K562 (cell line): Measurements from ENCODE around the gene ZNF597. TPM values are rescaled to one million over a fixed set of nuclear protein-coding genes. Genes with fewer than 3 reads are reported as not detected.
A peak's percentile ranks its signal among the peaks of the same experiment; 100 is the strongest.

Experiments used
- MBD2 ChIP-seq: sonication (generic); IDR thresholded peaks from 2 replicates; pipeline ENCODE4 v1.6.1; 2016; ENCODE audit warnings: low read depth, borderline replicate concordance
- NFE2 ChIP-seq: IDR thresholded peaks from 2 replicates; pipeline ENCODE4 v1.6.1; 2014; ENCODE audit warnings: antibody characterized with exemption, low read depth
- NR2C2 ChIP-seq, 2 experiments: fragments of 200-800 bp in 1 of 2; sonication (Bioruptor generic) in 1 of 2; sonication (generic) in 1 of 2; formaldehyde crosslinking in 1 of 2; IDR thresholded peaks; 2 replicates each; pipeline versions ENCODE4 v1.6.1 to v1.8.0; 2016 to 2022; ENCODE audit warnings: mild to moderate bottlenecking in 1 of 2, missing compliant biosample characterization in 1 of 2, missing genetic modification characterization in 1 of 2, missing genetic modification reagents in 1 of 2
- ZNF143 ChIP-seq: sonication (generic); formaldehyde crosslinking; IDR thresholded peaks from 2 replicates; pipeline ENCODE4 v1.9.0; 2022; ENCODE audit warnings: mild to moderate bottlenecking, missing genetic modification reagents
- ZNF316 ChIP-seq: fragments of 450-650 bp; IDR thresholded peaks from 2 replicates; pipeline ENCODE4 v1.6.1; 2016
- ZNF668 ChIP-seq: fragments of 250-450 bp; sonication (Bioruptor Pico); IDR thresholded peaks from 2 replicates; pipeline ENCODE4 v1.8.0; 2022; ENCODE audit warnings: mild to moderate bottlenecking, inconsistent platforms
- polyA plus RNA-seq, 8 experiments: library from polyadenylated mRNA; depleted of rRNA in 4 of 8; stranded (reverse) in 5 of 8; unstranded in 3 of 8; fragments of >200 nt; fragmentation: Nextera tagmentation in 2 of 8; fragmentation: Illumina TruSeq in 1 of 8; extraction: Ambion mirVana in 2 of 8; extraction: Trizol in 1 of 8; gene quantifications; 2 replicates each; pipeline versions ENCODE4 v1.2.1 to v1.2.3, GENCODE V29; 2011 to 2014; ENCODE audit warnings: inconsistent platforms in 1 of 8, missing spikeins in 1 of 8
- total RNA-seq, 7 experiments: library from RNA; depleted of rRNA in 6 of 7; stranded (reverse); fragments of >200 nt in 6 of 7; fragmentation: Illumina TruSeq in 2 of 7; extraction: Trizol in 2 of 7; gene quantifications; 2 replicates each; pipeline versions ENCODE4 v1.2.1 to v1.2.3, GENCODE V29; 2011 to 2021; ENCODE audit warnings: low replicate concordance in 1 of 7
- TF ChIP-seq, protein P1 (sequence below), 2 experiments: fragments of 450-650 bp; IDR thresholded peaks; 2 replicates each; pipeline ENCODE4 v1.6.1; 2016; ENCODE audit warnings: mild to moderate bottlenecking in 2 of 2, borderline replicate concordance in 1 of 2, low read depth in 1 of 2, moderate library complexity in 1 of 2
- TF ChIP-seq, protein P2 (sequence below): fragments of 450-650 bp; IDR thresholded peaks from 2 replicates; pipeline ENCODE4 v1.6.1; 2017; ENCODE audit warnings: antibody characterized with exemption, mild to moderate bottlenecking
- TF ChIP-seq, protein P3 (sequence below): sonication (generic); formaldehyde crosslinking; IDR thresholded peaks from 2 replicates; pipeline ENCODE4 v1.8.1; 2023; ENCODE audit warnings: mild to moderate bottlenecking, missing genetic modification reagents
- TF ChIP-seq, protein P4 (sequence below), 2 experiments: fragments of 450-650 bp; conservative IDR thresholded peaks; 2 replicates each; pipeline ENCODE4 v1.6.1; 2017; ENCODE audit warnings: mild to moderate bottlenecking in 2 of 2, moderate library complexity in 2 of 2

ZNF597 gene
- total and polyA plus RNA-seq, 9 of the 15 experiments (the other 6 are each of a cell fraction or from before 2014, with no cell fraction given) = 0.14 to 0.68 (median 0.42) TPM

DNA sequence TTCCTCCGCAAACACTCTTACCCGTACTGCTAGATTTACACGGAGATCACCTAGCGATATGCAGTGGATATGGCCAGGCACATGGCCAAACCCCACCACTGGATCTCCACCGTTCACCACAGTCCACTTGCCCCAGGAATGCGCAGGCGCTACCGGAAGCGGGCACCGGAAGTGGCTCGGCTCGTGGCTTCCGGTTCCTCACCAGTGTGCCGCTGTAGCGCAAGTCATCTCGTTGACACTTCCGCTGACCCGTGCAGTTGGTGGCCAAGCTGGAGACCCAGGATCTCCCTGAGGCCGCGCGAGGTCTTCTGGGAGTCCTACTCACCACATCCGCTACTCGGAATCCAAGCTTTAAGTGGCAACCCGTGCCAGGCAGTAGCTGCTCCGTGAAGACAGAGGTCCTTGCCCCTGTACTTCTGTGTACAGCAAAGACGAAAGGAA, 11.5 kb downstream of the ZNF597 start (continued):
- TF ChIP-seq, protein P1, sequence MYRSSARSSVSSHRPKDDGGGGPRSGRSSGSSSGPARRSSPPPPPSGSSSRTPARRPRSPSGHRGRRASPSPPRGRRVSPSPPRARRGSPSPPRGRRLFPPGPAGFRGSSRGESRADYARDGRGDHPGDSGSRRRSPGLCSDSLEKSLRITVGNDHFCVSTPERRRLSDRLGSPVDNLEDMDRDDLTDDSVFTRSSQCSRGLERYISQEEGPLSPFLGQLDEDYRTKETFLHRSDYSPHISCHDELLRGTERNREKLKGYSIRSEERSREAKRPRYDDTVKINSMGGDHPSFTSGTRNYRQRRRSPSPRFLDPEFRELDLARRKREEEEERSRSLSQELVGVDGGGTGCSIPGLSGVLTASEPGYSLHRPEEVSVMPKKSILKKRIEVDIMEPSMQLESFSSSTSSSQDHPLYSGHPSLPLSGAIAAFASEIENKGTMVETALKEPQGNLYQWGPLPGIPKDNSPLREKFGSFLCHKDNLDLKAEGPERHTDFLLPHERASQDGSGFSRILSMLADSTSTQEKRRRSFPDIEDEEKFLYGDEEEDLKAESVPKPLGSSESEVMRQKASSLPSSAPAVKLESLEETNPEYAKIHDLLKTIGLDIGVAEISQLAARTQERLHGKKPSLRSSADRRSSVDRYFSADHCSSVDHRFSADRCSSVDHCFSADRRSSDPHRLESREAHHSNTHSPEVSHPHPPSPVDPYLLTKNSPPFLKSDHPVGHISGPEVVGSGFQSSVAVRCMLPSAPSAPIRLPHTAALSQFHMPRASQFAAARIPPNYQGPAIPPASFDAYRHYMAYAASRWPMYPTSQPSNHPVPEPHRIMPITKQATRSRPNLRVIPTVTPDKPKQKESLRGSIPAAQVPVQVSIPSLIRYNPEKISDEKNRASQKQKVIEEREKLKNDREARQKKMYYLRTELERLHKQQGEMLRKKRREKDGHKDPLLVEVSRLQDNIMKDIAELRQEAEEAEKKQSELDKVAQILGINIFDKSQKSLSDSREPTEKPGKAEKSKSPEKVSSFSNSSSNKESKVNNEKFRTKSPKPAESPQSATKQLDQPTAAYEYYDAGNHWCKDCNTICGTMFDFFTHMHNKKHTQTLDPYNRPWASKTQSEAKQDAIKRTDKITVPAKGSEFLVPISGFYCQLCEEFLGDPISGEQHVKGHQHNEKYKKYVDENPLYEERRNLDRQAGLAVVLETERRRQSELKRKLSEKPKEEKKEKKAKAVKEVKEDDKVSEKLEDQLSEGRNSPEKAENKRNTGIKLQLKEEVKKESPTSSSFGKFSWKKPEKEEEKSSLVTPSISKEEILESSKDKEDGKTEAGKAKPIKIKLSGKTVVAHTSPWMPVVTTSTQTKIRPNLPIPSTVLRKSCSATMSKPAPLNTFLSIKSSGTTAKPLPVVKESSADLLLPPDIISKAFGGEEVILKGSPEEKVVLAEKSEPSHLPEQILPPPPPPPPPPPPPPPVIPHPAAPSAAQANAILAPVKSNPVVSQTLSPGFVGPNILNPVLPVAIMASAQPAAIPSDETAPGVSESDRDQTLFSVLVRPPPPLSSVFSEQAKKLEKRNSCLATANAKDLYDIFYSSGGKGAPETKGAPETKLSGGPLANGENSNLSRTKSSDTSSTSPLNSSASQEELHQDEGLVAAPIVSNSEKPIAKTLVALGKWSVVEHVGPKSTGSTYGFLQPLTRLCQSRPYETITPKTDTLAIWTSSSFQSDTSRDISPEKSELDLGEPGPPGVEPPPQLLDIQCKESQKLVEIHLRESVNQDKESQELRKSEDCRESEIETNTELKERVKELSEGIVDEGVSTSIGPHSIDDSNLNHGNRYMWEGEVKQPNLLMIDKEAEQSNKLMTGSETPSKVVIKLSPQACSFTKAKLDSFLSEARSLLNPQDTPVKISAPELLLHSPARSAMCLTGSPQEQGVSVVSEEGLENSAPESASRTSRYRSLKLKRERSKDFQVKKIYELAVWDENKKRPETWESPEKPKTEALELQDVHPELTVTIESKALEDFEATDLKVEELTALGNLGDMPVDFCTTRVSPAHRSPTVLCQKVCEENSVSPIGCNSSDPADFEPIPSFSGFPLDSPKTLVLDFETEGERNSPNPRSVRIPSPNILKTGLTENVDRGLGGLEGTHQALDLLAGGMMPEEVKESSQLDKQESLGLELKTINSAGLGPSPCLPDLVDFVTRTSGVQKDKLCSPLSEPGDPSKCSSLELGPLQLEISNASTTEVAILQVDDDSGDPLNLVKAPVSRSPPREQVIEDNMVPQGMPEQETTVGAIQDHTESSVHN (IDR thresholded peaks at IDR 0.05; ENCODE audit: borderline replicate concordance in 1 of 2, low read depth in 1 of 2) = no peak
- no peak for TF ChIP-seq ZNF316
- TF ChIP-seq NFE2 = 0 out of 2 replicates have a peak, but pooled peaks have one; percentile 8
- TF ChIP-seq NR2C2 (CRISPR knock-in tag; IDR thresholded peaks at IDR 0.05) = no peak
- TF ChIP-seq NR2C2 (tag; IDR thresholded peaks at IDR 0.05) = peak; percentile 55; the same call in 1 of the 2 replicates
- TF ChIP-seq MBD2 = no peak
- peak; percentile 65 for TF ChIP-seq ZNF143 (CRISPR knock-in tag)
- TF ChIP-seq, protein P2, sequence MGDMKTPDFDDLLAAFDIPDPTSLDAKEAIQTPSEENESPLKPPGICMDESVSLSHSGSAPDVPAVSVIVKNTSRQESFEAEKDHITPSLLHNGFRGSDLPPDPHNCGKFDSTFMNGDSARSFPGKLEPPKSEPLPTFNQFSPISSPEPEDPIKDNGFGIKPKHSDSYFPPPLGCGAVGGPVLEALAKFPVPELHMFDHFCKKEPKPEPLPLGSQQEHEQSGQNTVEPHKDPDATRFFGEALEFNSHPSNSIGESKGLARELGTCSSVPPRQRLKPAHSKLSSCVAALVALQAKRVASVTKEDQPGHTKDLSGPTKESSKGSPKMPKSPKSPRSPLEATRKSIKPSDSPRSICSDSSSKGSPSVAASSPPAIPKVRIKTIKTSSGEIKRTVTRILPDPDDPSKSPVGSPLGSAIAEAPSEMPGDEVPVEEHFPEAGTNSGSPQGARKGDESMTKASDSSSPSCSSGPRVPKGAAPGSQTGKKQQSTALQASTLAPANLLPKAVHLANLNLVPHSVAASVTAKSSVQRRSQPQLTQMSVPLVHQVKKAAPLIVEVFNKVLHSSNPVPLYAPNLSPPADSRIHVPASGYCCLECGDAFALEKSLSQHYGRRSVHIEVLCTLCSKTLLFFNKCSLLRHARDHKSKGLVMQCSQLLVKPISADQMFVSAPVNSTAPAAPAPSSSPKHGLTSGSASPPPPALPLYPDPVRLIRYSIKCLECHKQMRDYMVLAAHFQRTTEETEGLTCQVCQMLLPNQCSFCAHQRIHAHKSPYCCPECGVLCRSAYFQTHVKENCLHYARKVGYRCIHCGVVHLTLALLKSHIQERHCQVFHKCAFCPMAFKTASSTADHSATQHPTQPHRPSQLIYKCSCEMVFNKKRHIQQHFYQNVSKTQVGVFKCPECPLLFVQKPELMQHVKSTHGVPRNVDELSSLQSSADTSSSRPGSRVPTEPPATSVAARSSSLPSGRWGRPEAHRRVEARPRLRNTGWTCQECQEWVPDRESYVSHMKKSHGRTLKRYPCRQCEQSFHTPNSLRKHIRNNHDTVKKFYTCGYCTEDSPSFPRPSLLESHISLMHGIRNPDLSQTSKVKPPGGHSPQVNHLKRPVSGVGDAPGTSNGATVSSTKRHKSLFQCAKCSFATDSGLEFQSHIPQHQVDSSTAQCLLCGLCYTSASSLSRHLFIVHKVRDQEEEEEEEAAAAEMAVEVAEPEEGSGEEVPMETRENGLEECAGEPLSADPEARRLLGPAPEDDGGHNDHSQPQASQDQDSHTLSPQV = no peak
- TF ChIP-seq, protein P3, sequence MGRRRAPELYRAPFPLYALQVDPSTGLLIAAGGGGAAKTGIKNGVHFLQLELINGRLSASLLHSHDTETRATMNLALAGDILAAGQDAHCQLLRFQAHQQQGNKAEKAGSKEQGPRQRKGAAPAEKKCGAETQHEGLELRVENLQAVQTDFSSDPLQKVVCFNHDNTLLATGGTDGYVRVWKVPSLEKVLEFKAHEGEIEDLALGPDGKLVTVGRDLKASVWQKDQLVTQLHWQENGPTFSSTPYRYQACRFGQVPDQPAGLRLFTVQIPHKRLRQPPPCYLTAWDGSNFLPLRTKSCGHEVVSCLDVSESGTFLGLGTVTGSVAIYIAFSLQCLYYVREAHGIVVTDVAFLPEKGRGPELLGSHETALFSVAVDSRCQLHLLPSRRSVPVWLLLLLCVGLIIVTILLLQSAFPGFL (CRISPR knock-in tag) = no peak
- TF ChIP-seq, protein P4, sequence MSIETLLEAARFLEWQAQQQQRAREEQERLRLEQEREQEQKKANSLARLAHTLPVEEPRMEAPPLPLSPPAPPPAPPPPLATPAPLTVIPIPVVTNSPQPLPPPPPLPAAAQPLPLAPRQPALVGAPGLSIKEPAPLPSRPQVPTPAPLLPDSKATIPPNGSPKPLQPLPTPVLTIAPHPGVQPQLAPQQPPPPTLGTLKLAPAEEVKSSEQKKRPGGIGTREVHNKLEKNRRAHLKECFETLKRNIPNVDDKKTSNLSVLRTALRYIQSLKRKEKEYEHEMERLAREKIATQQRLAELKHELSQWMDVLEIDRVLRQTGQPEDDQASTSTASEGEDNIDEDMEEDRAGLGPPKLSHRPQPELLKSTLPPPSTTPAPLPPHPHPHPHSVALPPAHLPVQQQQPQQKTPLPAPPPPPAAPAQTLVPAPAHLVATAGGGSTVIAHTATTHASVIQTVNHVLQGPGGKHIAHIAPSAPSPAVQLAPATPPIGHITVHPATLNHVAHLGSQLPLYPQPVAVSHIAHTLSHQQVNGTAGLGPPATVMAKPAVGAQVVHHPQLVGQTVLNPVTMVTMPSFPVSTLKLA (conservative IDR thresholded peaks at IDR 0.05) = peak in 1 of 2 experiments; percentile 51; a peak in 1 of 4 replicates
- TF ChIP-seq ZNF668 = no peak
